HEK293T (cell line): Measurements from ENCODE around the gene MYO9A.

ENCODE experiments used
- CTCF ChIA-PET: fragments of 350-600 bp; formaldehyde crosslinking; extraction: SDS; loops from one replicate; lab custom pipeline; 2021; ENCODE audit warnings: antibody characterized with exemption, inconsistent platforms; lab: Yijun Ruan, JAX
- POLR2A ChIA-PET: fragments of 350-600 bp; formaldehyde crosslinking; extraction: SDS; loops from one replicate; lab custom pipeline; 2020; ENCODE audit warnings: antibody characterized with exemption, inconsistent platforms; lab: Yijun Ruan, JAX
- DNase-seq: peaks from one replicate; pipeline ENCODE4 v3.0.0; 2012; ENCODE audit warnings: mixed read lengths; ENCODE audit errors: extremely low spot score
- ARNT ChIP-seq: fragments of 450-650 bp; IDR thresholded peaks from 2 replicates; pipeline ENCODE4 v1.6.1; 2017; ENCODE audit warnings: mild to moderate bottlenecking
- BHLHE40 ChIP-seq: fragments of 450-650 bp; IDR thresholded peaks from 2 replicates; pipeline ENCODE4 v1.6.1; 2016; ENCODE audit warnings: mild to moderate bottlenecking, moderate library complexity, borderline replicate concordance
- CTBP1 ChIP-seq: fragments of 450-650 bp; IDR thresholded peaks from 2 replicates; pipeline ENCODE4 v1.6.1; 2016; ENCODE audit warnings: borderline replicate concordance
- ELF4 ChIP-seq: fragments of 450-650 bp; IDR thresholded peaks from 2 replicates; pipeline ENCODE4 v1.6.1; 2017; ENCODE audit warnings: antibody characterized with exemption
- FOXA1 ChIP-seq: fragments of 450-650 bp; IDR thresholded peaks from 2 replicates; pipeline ENCODE4 v1.6.1; 2016; ENCODE audit warnings: mild to moderate bottlenecking
- FOXK2 ChIP-seq: fragments of 450-650 bp; IDR thresholded peaks from 2 replicates; pipeline ENCODE4 v1.6.1; 2016; ENCODE audit warnings: mild to moderate bottlenecking
- FOXM1 ChIP-seq: fragments of 450-650 bp; IDR thresholded peaks from 2 replicates; pipeline ENCODE4 v1.6.1; 2017; ENCODE audit warnings: mild to moderate bottlenecking, borderline replicate concordance
- HDGF ChIP-seq: fragments of 450-650 bp; IDR thresholded peaks from 2 replicates; pipeline ENCODE4 v1.6.1; 2017; ENCODE audit warnings: antibody characterized with exemption, borderline replicate concordance
- L3MBTL2 ChIP-seq: fragments of 450-650 bp; conservative IDR thresholded peaks from 2 replicates; pipeline ENCODE4 v1.6.1; 2016; ENCODE audit warnings: mild to moderate bottlenecking
- LEF1 ChIP-seq: fragments of 450-650 bp; IDR thresholded peaks from 2 replicates; pipeline ENCODE4 v1.6.1; 2017; ENCODE audit warnings: mild to moderate bottlenecking, borderline replicate concordance
- NFRKB ChIP-seq: fragments of 450-650 bp; IDR thresholded peaks from 2 replicates; pipeline ENCODE4 v1.6.1; 2016; ENCODE audit warnings: mild to moderate bottlenecking, moderate library complexity
- PKNOX1 ChIP-seq: fragments of 450-650 bp; IDR thresholded peaks from 2 replicates; pipeline ENCODE4 v1.6.1; 2016
- SP1 ChIP-seq: fragments of 450-650 bp; IDR thresholded peaks from 2 replicates; pipeline ENCODE4 v1.6.1; 2017
- SUZ12 ChIP-seq: fragments of 450-650 bp; IDR thresholded peaks from 2 replicates; pipeline ENCODE4 v1.6.1; 2016; ENCODE audit warnings: mild to moderate bottlenecking
- TARDBP ChIP-seq: fragments of 450-650 bp; IDR thresholded peaks from 2 replicates; pipeline ENCODE4 v1.6.1; 2016
- ZNF384 ChIP-seq: fragments of 450-650 bp; IDR thresholded peaks from 2 replicates; pipeline ENCODE4 v1.6.1; 2016

MYO9A gene

GRCh38 chr15:71975816-71976150 lies 142.2 kb downstream of the MYO9A start:
- CTCF ChIA-PET = no interaction called here
- POLR2A ChIA-PET = no interaction called here
- no peak for TF ChIP-seq SUZ12
- TF ChIP-seq FOXK2 = no peak
- no peak for TF ChIP-seq BHLHE40
- TF ChIP-seq SP1 = no peak
- DNase-seq = no peak

- ChIA-PET POLR2A (interaction anchor here (1.0 kb wide), 1 partner anchor 83 kb away, joined by 3 read pairs; no protein-coding TSS in a partner anchor), CTCF (no interaction called here)
- no peak for DNase-seq
- TF ChIP-seq ZNF384 (no peak), LEF1 (no peak), SUZ12 (no peak), SP1 (no peak), TARDBP (no peak), FOXA1 (no peak), BHLHE40 (no peak), ARNT (no peak), L3MBTL2 (no peak), PKNOX1 (no peak), CTBP1 (no peak)
These were observed 143.7 kb downstream of the MYO9A start for GRCh38 chr15:71974211-71974610.

GRCh38 chr15:71973366-71973765 lies 144.6 kb downstream of the MYO9A start:
- no peak for DNase-seq
- CTCF ChIA-PET = interaction anchor here (0.6 kb wide), 2 partner anchors 9 to 39 kb away, joined by 3 read pairs; no protein-coding TSS in a partner anchor
- POLR2A ChIA-PET = interaction anchor here (0.9 to 1.0 kb wide), 2 partner anchors 84 to 145 kb away, joined by 3 read pairs; partner anchors contain the start of genes MYO9A and SENP8
- no peak for TF ChIP-seq NFRKB
- no peak for TF ChIP-seq ELF4
- no peak for TF ChIP-seq PKNOX1
- TF ChIP-seq LEF1 = no peak

GRCh38 chr15:71971905-71972304 lies 146.0 kb downstream of the MYO9A start:
- TF ChIP-seq SUZ12 (no peak), LEF1 (no peak), HDGF (no peak), FOXA1 (no peak), BHLHE40 (no peak), ARNT (no peak), TARDBP (no peak), NFRKB (no peak), FOXK2 (no peak), PKNOX1 (no peak), ELF4 (no peak), ZNF384 (no peak), FOXM1 (no peak), SP1 (no peak), L3MBTL2 (no peak), CTBP1 (no peak)
- CTCF ChIA-PET = no interaction called here
- DNase-seq = no peak
- POLR2A ChIA-PET = no interaction called here

GRCh38 chr15:71970435-71970834 lies 147.5 kb downstream of the MYO9A start:
- ChIA-PET CTCF (no interaction called here), POLR2A (no interaction called here)
- TF ChIP-seq ARNT (no peak), ZNF384 (no peak), TARDBP (no peak), CTBP1 (no peak), L3MBTL2 (no peak), FOXK2 (no peak), ELF4 (no peak), LEF1 (no peak), BHLHE40 (no peak)
- no peak for DNase-seq

GRCh38 chr15:71962537-71962936 lies 155.4 kb downstream of the MYO9A start:
- CTCF ChIA-PET = no interaction called here
- DNase-seq = no peak
- TF ChIP-seq FOXM1 = no peak
- POLR2A ChIA-PET = no interaction called here

GRCh38 chr15:71957026-71957425 lies 160.9 kb downstream of the MYO9A start:
- POLR2A ChIA-PET = no interaction called here
- DNase-seq = no peak
- TF ChIP-seq FOXA1 = no peak
- CTCF ChIA-PET = no interaction called here

- no peak for TF ChIP-seq FOXA1
- no peak for TF ChIP-seq PKNOX1
- TF ChIP-seq ELF4 = no peak
- no peak for TF ChIP-seq ZNF384
- no peak for TF ChIP-seq FOXM1
- TF ChIP-seq NFRKB = no peak
- TF ChIP-seq ARNT = no peak
- no peak for TF ChIP-seq SP1
- no peak for TF ChIP-seq HDGF
- no peak for TF ChIP-seq BHLHE40
- ChIA-PET POLR2A (no interaction called here), CTCF (no interaction called here)
- DNase-seq = no peak
These were observed 166.8 kb downstream of the MYO9A start for GRCh38 chr15:71951134-71951533.
